Central memory CD4-positive, alpha-beta T cell (primary cell): ENCODE measurements around the gene RPL18A.

ENCODE experiments used
- DNase-seq: peaks from one replicate; pipeline ENCODE4 v3.0.0; 2022

The RPL18A gene

DNA sequence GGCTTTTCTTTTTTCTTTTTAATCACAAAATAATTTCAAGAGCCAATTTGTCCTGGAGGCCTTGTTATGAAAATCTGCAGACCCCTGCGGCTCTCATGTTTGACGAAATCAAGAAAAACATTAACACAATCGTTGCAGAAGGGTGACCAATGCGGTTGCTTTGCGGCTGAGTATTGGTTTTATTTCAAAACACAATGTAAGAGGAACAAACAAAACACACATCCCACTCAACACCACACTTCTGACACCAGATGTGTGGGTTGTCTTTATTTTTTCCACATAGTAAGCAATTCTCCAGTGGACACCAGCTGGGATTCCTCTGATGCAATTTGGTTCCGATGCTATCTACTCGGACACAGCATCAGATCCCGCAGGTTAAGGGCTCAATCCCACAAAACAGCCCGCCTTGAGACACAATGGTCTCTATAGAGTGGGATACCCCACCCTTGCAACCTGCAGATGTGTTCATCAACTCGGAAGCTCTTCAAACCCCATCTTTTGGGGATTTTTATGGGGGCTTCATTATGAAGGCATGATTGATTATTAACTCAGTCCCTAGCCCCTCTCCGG, 51.2 kb downstream of the RPL18A start:
- no peak for DNase-seq
